ENCODE data around the gene DES.

DES gene

GRCh38 chr2:219399716-219400478 is 18.3 kb upstream of the DES start:
- 86% methylated on average over 11 of the region's 14 CpGs for WGBS (ENCODE audit: insufficient coverage)
- Histone ChIP-seq H3K36me3 (ENCODE audit: control insufficient read depth in 4 of 4, insufficient read depth in 4 of 4, low read length in 3 of 4) (no peaks in the 10 kb centered on the region), H3K27ac (ENCODE audit: insufficient read depth in 1 of 2, low read depth in 1 of 2, low read length in 2 of 2, poor library complexity in 1 of 2, severe bottlenecking in 2 of 2) (no peak overlapping the region), H3K4me1 (ENCODE audit: control extremely low read depth in 1 of 4, control insufficient read depth in 4 of 4, insufficient read depth in 4 of 4, low read length in 3 of 4) (peaks cover 0 to 7% (median 2%) of the 10 kb centered on the region in 4 experiments), H3K4me3 (ENCODE audit: control insufficient read depth in 1 of 7, extremely low read depth in 1 of 7, insufficient read depth in 4 of 7, low read depth in 2 of 7, low read length in 6 of 7) (no peak overlapping the region), H3K9me3 (ENCODE audit: control extremely low read depth in 1 of 5, control insufficient read depth in 4 of 5, insufficient read depth in 2 of 5, low read depth in 1 of 5, low read length in 4 of 5) (no peaks in the 10 kb centered on the region), H3K27me3 (replicated peaks in 2 of 5; ENCODE audit: control insufficient read depth in 4 of 5, insufficient read depth in 5 of 5, low read length in 4 of 5) (peaks cover 0 to 5% (median 0%) of the 10 kb centered on the region in 5 experiments)
- CTCF ChIA-PET: interaction anchor here (1.0 to 7.1 kb wide), 4 partner anchors 9 to 130 kb away, joined by 3 to 99 read pairs (median 36); partner anchors contain the start of gene DNPEP
- DNase-seq: no peak
- POLR2A ChIA-PET: no interaction called here

GRCh38 chr2:219400562-219400961 is 17.6 kb upstream of the DES start:
- CTCF ChIA-PET: interaction anchor here (1.0 to 7.1 kb wide), 4 partner anchors 10 to 129 kb away, joined by 3 to 99 read pairs (median 36); partner anchors contain the start of gene DNPEP
- H3K27me3 ChIP-seq (replicated peaks in 2 of 5; ENCODE audit: control insufficient read depth in 4 of 5, insufficient read depth in 5 of 5, low read length in 4 of 5): peaks cover 0 to 4% (median 0%) of the 10 kb centered on the region in 5 experiments
- H3K9me3 ChIP-seq (ENCODE audit: control extremely low read depth in 1 of 5, control insufficient read depth in 4 of 5, insufficient read depth in 2 of 5, low read depth in 1 of 5, low read length in 4 of 5): no peaks in the 10 kb centered on the region
- no peak overlapping the region for H3K27ac ChIP-seq (ENCODE audit: insufficient read depth in 1 of 2, low read depth in 1 of 2, low read length in 2 of 2, poor library complexity in 1 of 2, severe bottlenecking in 2 of 2)
- peaks cover 0 to 7% (median 2%) of the 10 kb centered on the region in 4 experiments for H3K4me1 ChIP-seq (ENCODE audit: control extremely low read depth in 1 of 4, control insufficient read depth in 4 of 4, insufficient read depth in 4 of 4, low read length in 3 of 4)
- no peak overlapping the region for H3K4me3 ChIP-seq (ENCODE audit: control insufficient read depth in 1 of 7, extremely low read depth in 1 of 7, insufficient read depth in 4 of 7, low read depth in 2 of 7, low read length in 6 of 7)
- DNase-seq: no peak
- H3K36me3 ChIP-seq (ENCODE audit: control insufficient read depth in 4 of 4, insufficient read depth in 4 of 4, low read length in 3 of 4): no peaks in the 10 kb centered on the region
- 65% methylated on average over 4 of the region's 6 CpGs for WGBS (ENCODE audit: insufficient coverage)
- POLR2A ChIA-PET: no interaction called here

- Histone ChIP-seq H3K36me3 (ENCODE audit: control insufficient read depth in 4 of 4, insufficient read depth in 4 of 4, low read length in 3 of 4) (no peaks in the 10 kb centered on the region), H3K9me3 (ENCODE audit: control extremely low read depth in 1 of 5, control insufficient read depth in 4 of 5, insufficient read depth in 2 of 5, low read depth in 1 of 5, low read length in 4 of 5) (no peaks in the 10 kb centered on the region), H3K4me1 (ENCODE audit: control extremely low read depth in 1 of 4, control insufficient read depth in 4 of 4, insufficient read depth in 4 of 4, low read length in 3 of 4) (peaks cover 0 to 7% (median 2%) of the 10 kb centered on the region in 4 experiments), H3K27ac (ENCODE audit: insufficient read depth in 1 of 2, low read depth in 1 of 2, low read length in 2 of 2, poor library complexity in 1 of 2, severe bottlenecking in 2 of 2) (no peak overlapping the region), H3K27me3 (replicated peaks in 2 of 5; ENCODE audit: control insufficient read depth in 4 of 5, insufficient read depth in 5 of 5, low read length in 4 of 5) (peaks cover 0 to 4% (median 0%) of the 10 kb centered on the region in 5 experiments), H3K4me3 (ENCODE audit: control insufficient read depth in 1 of 7, extremely low read depth in 1 of 7, insufficient read depth in 4 of 7, low read depth in 2 of 7, low read length in 6 of 7) (no peak overlapping the region)
- no peak for DNase-seq
- CTCF ChIA-PET: interaction anchor here (0.8 to 7.1 kb wide), 12 partner anchors 9 to 240 kb away, joined by 3 to 99 read pairs (median 5); partner anchors contain the start of genes DNPEP and SPEG
- no CpG with 5 or more reads among the region's 8 CpGs for WGBS (ENCODE audit: insufficient coverage)
- POLR2A ChIA-PET: interaction anchor here (1.1 kb wide), 1 partner anchor 13 kb away, joined by 3 read pairs; no protein-coding TSS in a partner anchor
These were observed 16.6 kb upstream of the DES start for GRCh38 chr2:219401606-219402005.

- WGBS (ENCODE audit: insufficient coverage): 100% methylated on average over 2 of the region's 15 CpGs
- Histone ChIP-seq H3K9me3 (ENCODE audit: control extremely low read depth in 1 of 5, control insufficient read depth in 4 of 5, insufficient read depth in 2 of 5, low read depth in 1 of 5, low read length in 4 of 5) (no peaks in the 10 kb centered on the region), H3K27ac (ENCODE audit: insufficient read depth in 1 of 2, low read depth in 1 of 2, low read length in 2 of 2, poor library complexity in 1 of 2, severe bottlenecking in 2 of 2) (no peak overlapping the region), H3K36me3 (ENCODE audit: control insufficient read depth in 4 of 4, insufficient read depth in 4 of 4, low read length in 3 of 4) (no peaks in the 10 kb centered on the region), H3K4me3 (ENCODE audit: control insufficient read depth in 1 of 7, extremely low read depth in 1 of 7, insufficient read depth in 4 of 7, low read depth in 2 of 7, low read length in 6 of 7) (no peak overlapping the region), H3K4me1 (ENCODE audit: control extremely low read depth in 1 of 4, control insufficient read depth in 4 of 4, insufficient read depth in 4 of 4, low read length in 3 of 4) (no peaks in the 10 kb centered on the region), H3K27me3 (replicated peaks in 2 of 5; ENCODE audit: control insufficient read depth in 4 of 5, insufficient read depth in 5 of 5, low read length in 4 of 5) (peaks cover 0 to 7% (median 0%) of the 10 kb centered on the region in 5 experiments)
- peak; percentile 69 to 85 (median 80) for DNase-seq
- ChIA-PET POLR2A (interaction anchor here (1.1 kb wide), 1 partner anchor 14 kb away, joined by 3 read pairs; no protein-coding TSS in a partner anchor), CTCF (interaction anchor here (0.6 to 7.1 kb wide), 33 partner anchors 8 to 331 kb away, joined by 3 to 99 read pairs (median 5); partner anchors contain the start of genes ASIC4, DNPEP and SPEG)
These were observed 15.3 kb upstream of the DES start for GRCh38 chr2:219402665-219403515.

GRCh38 chr2:219403861-219404260 is 14.3 kb upstream of the DES start:
- ChIA-PET POLR2A (no interaction called here), CTCF (interaction anchor here (0.6 to 7.1 kb wide), 23 partner anchors 8 to 332 kb away, joined by 3 to 99 read pairs (median 6); partner anchors contain the start of genes ASIC4, DNPEP and SPEG)
- Histone ChIP-seq H3K9me3 (ENCODE audit: control extremely low read depth in 1 of 5, control insufficient read depth in 4 of 5, insufficient read depth in 2 of 5, low read depth in 1 of 5, low read length in 4 of 5) (no peaks in the 10 kb centered on the region), H3K27me3 (replicated peaks in 2 of 5; ENCODE audit: control insufficient read depth in 4 of 5, insufficient read depth in 5 of 5, low read length in 4 of 5) (peaks cover 0 to 10% (median 0%) of the 10 kb centered on the region in 5 experiments), H3K36me3 (ENCODE audit: control insufficient read depth in 4 of 4, insufficient read depth in 4 of 4, low read length in 3 of 4) (no peaks in the 10 kb centered on the region), H3K4me3 (ENCODE audit: control insufficient read depth in 1 of 7, extremely low read depth in 1 of 7, insufficient read depth in 4 of 7, low read depth in 2 of 7, low read length in 6 of 7) (no peak overlapping the region), H3K4me1 (ENCODE audit: control extremely low read depth in 1 of 4, control insufficient read depth in 4 of 4, insufficient read depth in 4 of 4, low read length in 3 of 4) (no peaks in the 10 kb centered on the region), H3K27ac (ENCODE audit: insufficient read depth in 1 of 2, low read depth in 1 of 2, low read length in 2 of 2, poor library complexity in 1 of 2, severe bottlenecking in 2 of 2) (no peak overlapping the region)
- WGBS (ENCODE audit: insufficient coverage): 96% methylated on average over 6 of the region's 9 CpGs
- DNase-seq: no peak

GRCh38 chr2:219404291-219404910 is 13.8 kb upstream of the DES start:
- Histone ChIP-seq H3K4me3 (ENCODE audit: control insufficient read depth in 1 of 7, extremely low read depth in 1 of 7, insufficient read depth in 4 of 7, low read depth in 2 of 7, low read length in 6 of 7) (no peak overlapping the region), H3K27me3 (replicated peaks in 2 of 5; ENCODE audit: control insufficient read depth in 4 of 5, insufficient read depth in 5 of 5, low read length in 4 of 5) (peaks cover 0 to 10% (median 0%) of the 10 kb centered on the region in 5 experiments), H3K36me3 (ENCODE audit: control insufficient read depth in 4 of 4, insufficient read depth in 4 of 4, low read length in 3 of 4) (no peaks in the 10 kb centered on the region), H3K9me3 (ENCODE audit: control extremely low read depth in 1 of 5, control insufficient read depth in 4 of 5, insufficient read depth in 2 of 5, low read depth in 1 of 5, low read length in 4 of 5) (no peaks in the 10 kb centered on the region), H3K27ac (ENCODE audit: insufficient read depth in 1 of 2, low read depth in 1 of 2, low read length in 2 of 2, poor library complexity in 1 of 2, severe bottlenecking in 2 of 2) (no peak overlapping the region), H3K4me1 (ENCODE audit: control extremely low read depth in 1 of 4, control insufficient read depth in 4 of 4, insufficient read depth in 4 of 4, low read length in 3 of 4) (no peaks in the 10 kb centered on the region)
- no peak for DNase-seq
- ChIA-PET POLR2A (no interaction called here), CTCF (interaction anchor here (0.8 to 7.1 kb wide), 18 partner anchors 11 to 332 kb away, joined by 3 to 99 read pairs (median 5); partner anchors contain the start of genes DNPEP and SPEG)
- WGBS (ENCODE audit: insufficient coverage): 98% methylated on average over 8 of the region's 10 CpGs
